DOHH2 (cell line): Measurements from ENCODE around the gene TMEM18.

ENCODE experiments used
- H3F3A ChIP-seq: fragments of 200-600 bp; sonication (generic), shearing (Covaris generic); 2 replicates; pipeline ENCODE4 v1.6.0; 2016; ENCODE audit warnings: antibody characterized with exemption, mild to moderate bottlenecking; ENCODE audit not compliant: control insufficient read depth, insufficient read depth
- H3K27ac ChIP-seq: fragments of 200-600 bp; sonication (generic); 2 replicates; pipeline ENCODE4 v1.5.1; 2014; ENCODE audit warnings: low read depth, mild to moderate bottlenecking, low read length, moderate library complexity
- H3K27me3 ChIP-seq: fragments of 200-600 bp; sonication (generic); 2 replicates; pipeline ENCODE4 v1.6.1; 2014; ENCODE audit warnings: mild to moderate bottlenecking, low read length, mixed read lengths; ENCODE audit not compliant: control insufficient read depth
- H3K36me3 ChIP-seq: fragments of 200-600 bp; sonication (generic); 2 replicates; pipeline ENCODE4 v1.6.1; 2014; ENCODE audit warnings: mild to moderate bottlenecking, low read length, moderate library complexity, mixed read lengths; ENCODE audit not compliant: control insufficient read depth
- H3K4me1 ChIP-seq: fragments of 200-600 bp; sonication (generic); 2 replicates; pipeline ENCODE4 v1.6.1; 2014; ENCODE audit warnings: mild to moderate bottlenecking, low read length, mixed read lengths; ENCODE audit not compliant: control insufficient read depth
- H3K4me2 ChIP-seq: fragments of 200-600 bp; sonication (generic); 2 replicates; pipeline ENCODE4 v1.6.0; 2014; ENCODE audit warnings: mild to moderate bottlenecking, low read length, moderate library complexity
- H3K4me3 ChIP-seq: fragments of 200-600 bp; sonication (generic); 2 replicates; pipeline ENCODE4 v1.5.1; 2014; ENCODE audit warnings: mild to moderate bottlenecking, low read length, mixed read lengths
- H3K79me2 ChIP-seq: fragments of 200-600 bp; sonication (generic); 2 replicates; pipeline ENCODE4 v1.6.1; 2014; ENCODE audit warnings: mild to moderate bottlenecking, low read length, mixed read lengths; ENCODE audit not compliant: control insufficient read depth
- H3K9me2 ChIP-seq: fragments of 200-600 bp; sonication (generic); replicated peaks from 2 replicates; pipeline ENCODE4 v1.6.1; 2014; ENCODE audit warnings: mild to moderate bottlenecking, low read length, mixed read lengths; ENCODE audit not compliant: control insufficient read depth
- H3K9me3 ChIP-seq: fragments of 200-600 bp; sonication (generic); 2 replicates; pipeline ENCODE4 v1.6.1; 2014; ENCODE audit warnings: antibody characterized with exemption, low read length, mixed read lengths; ENCODE audit not compliant: control insufficient read depth, insufficient read depth
- H4K20me1 ChIP-seq: fragments of 200-600 bp; sonication (generic); 2 replicates; pipeline ENCODE4 v1.6.0; 2014; ENCODE audit warnings: low read depth, mild to moderate bottlenecking, antibody characterized with exemption, low read length, moderate library complexity; ENCODE audit not compliant: control insufficient read depth, insufficient read depth
- EZH2phosphoT487 ChIP-seq: fragments of 200-600 bp; sonication (generic); IDR thresholded peaks from 2 replicates; pipeline ENCODE4 v1.6.1; 2017; ENCODE audit warnings: borderline replicate concordance, mild to moderate bottlenecking, antibody characterized with exemption, low read length, moderate library complexity, mixed read lengths
- TF ChIP-seq, protein P1 (sequence below): fragments of 200-600 bp; sonication (generic); IDR thresholded peaks from one replicate; pipeline ENCODE4 v1.5.1; 2014; ENCODE audit warnings: antibody characterized with exemption, mild to moderate bottlenecking, low read depth, low read length; ENCODE audit not compliant: poor library complexity, severe bottlenecking

TMEM18 gene

GRCh38 chr2:654896-655295 lies 22.3 kb downstream of the TMEM18 start:
- H3K79me2 ChIP-seq = no peaks in the 10 kb centered on the region
- H3K4me1 ChIP-seq = no peaks in the 10 kb centered on the region
- no peaks in the 10 kb centered on the region for H4K20me1 ChIP-seq
- no peaks in the 10 kb centered on the region for H3F3A ChIP-seq
- H3K9me2 ChIP-seq = no peaks in the 10 kb centered on the region
- TF ChIP-seq, protein P1, sequence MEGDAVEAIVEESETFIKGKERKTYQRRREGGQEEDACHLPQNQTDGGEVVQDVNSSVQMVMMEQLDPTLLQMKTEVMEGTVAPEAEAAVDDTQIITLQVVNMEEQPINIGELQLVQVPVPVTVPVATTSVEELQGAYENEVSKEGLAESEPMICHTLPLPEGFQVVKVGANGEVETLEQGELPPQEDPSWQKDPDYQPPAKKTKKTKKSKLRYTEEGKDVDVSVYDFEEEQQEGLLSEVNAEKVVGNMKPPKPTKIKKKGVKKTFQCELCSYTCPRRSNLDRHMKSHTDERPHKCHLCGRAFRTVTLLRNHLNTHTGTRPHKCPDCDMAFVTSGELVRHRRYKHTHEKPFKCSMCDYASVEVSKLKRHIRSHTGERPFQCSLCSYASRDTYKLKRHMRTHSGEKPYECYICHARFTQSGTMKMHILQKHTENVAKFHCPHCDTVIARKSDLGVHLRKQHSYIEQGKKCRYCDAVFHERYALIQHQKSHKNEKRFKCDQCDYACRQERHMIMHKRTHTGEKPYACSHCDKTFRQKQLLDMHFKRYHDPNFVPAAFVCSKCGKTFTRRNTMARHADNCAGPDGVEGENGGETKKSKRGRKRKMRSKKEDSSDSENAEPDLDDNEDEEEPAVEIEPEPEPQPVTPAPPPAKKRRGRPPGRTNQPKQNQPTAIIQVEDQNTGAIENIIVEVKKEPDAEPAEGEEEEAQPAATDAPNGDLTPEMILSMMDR = no peak
- TF ChIP-seq EZH2phosphoT487 = no peak
- no peak overlapping the region for H3K4me3 ChIP-seq
- H3K36me3 ChIP-seq = no peaks in the 10 kb centered on the region
- H3K9me3 ChIP-seq = no peaks in the 10 kb centered on the region
- no peak overlapping the region for H3K27ac ChIP-seq
- H3K27me3 ChIP-seq = 0 out of 2 replicates have a peak, but pooled peaks cover 2% of the 10 kb centered on the region
- H3K4me2 ChIP-seq = no peak overlapping the region

DNA sequence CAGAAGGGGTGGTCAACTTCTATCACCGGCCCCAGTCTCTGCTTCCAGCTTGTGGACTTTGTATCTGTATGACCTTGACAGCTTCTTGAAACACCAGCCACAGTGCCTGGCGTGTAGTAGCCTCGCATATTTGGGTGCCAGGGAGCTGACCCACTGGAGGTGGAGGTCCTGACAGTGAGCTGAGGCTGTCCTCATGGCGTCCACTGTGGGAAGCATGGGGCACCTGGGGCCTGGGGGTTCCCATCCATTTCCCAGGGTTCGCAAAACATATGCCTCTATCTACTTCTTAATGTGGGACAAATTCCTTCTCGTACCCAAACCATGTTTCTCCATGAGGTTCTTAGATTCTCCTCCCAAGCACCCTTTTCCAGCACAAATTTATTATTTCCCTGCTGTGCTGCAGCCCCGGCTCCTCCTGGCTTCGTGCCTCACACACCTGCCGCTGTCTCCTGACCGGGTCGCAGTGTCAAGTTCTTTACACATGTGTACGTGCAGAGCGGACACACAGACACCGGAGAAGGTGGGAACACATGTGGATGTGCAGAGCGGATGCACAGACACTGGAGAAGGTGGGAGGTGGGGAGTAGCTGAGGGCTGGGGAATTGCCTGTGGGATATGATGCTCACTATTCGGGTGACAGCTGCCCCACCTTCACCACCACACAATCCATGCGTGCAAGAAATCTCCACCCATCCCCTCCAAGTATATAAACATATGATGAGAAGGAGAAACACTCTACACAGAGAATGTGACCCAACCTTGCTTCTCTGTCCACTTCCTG lies 23.4 kb downstream of the TMEM18 start:
- 0 out of 2 replicates have a peak, but pooled peaks cover 2% of the 10 kb centered on the region for H3K27me3 ChIP-seq
- no peaks in the 10 kb centered on the region for H4K20me1 ChIP-seq
- H3K9me3 ChIP-seq = no peaks in the 10 kb centered on the region
- H3K9me2 ChIP-seq = no peaks in the 10 kb centered on the region
- no peaks in the 10 kb centered on the region for H3K4me1 ChIP-seq
- no peak overlapping the region for H3K4me2 ChIP-seq
- H3K36me3 ChIP-seq = no peaks in the 10 kb centered on the region
- no peak for TF ChIP-seq EZH2phosphoT487
- TF ChIP-seq, protein P1 = no peak
- H3K4me3 ChIP-seq = no peak overlapping the region
- H3K27ac ChIP-seq = no peak overlapping the region
- H3K79me2 ChIP-seq = no peaks in the 10 kb centered on the region
- H3F3A ChIP-seq = no peaks in the 10 kb centered on the region

DNA sequence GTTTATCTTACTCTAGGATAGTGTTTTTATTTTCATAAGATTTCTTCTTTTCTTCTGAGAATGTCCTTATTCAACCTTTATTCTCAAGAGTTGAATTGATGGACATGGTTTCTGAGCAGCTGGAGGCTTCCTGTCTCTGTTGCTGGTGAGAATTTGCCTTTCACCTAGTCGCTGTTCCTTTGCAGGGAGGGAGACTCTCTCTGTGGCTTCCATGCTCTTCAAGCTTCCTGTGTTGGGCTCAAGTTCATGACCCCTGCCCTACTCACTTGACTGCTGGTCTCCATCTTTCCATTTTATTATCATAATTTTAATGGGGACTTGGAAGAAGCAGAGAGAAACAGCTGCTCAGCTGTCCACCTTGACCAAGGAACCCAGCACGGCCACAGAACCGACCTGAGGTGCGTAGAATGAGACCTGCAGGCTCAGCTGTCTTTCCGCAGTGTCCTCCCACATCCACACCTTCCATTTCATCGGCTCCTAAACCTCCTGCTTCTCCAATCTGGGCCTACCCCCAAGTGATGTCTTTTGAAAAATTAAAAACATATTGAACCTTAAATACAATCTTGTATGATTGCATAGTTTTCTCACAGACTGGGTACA lies 24.2 kb downstream of the TMEM18 start:
- Histone ChIP-seq H3K27me3 (no peaks in the 10 kb centered on the region), H3K9me3 (no peaks in the 10 kb centered on the region), H3K36me3 (no peaks in the 10 kb centered on the region), H3K27ac (no peak overlapping the region), H3F3A (no peaks in the 10 kb centered on the region), H3K4me3 (no peak overlapping the region), H3K4me1 (no peaks in the 10 kb centered on the region), H3K9me2 (no peaks in the 10 kb centered on the region), H4K20me1 (no peaks in the 10 kb centered on the region), H3K79me2 (no peaks in the 10 kb centered on the region), H3K4me2 (no peak overlapping the region)
- no peak for TF ChIP-seq EZH2phosphoT487
- TF ChIP-seq, protein P1 = no peak
